MM.1S (cell line): ENCODE data around the gene BTBD18.

Experiments used
- CTCF ChIP-seq: fragments of 300-600 bp; sonication (generic); IDR thresholded peaks from 2 replicates; pipeline ENCODE4 v1.5.1; 2016; ENCODE audit warnings: antibody characterized with exemption, low read length, mixed read lengths
- EZH2 ChIP-seq: fragments of 300-600 bp; sonication (generic); optimal IDR thresholded peaks from 2 replicates; pipeline ENCODE3; 2017; ENCODE audit warnings: low read depth, mild to moderate bottlenecking, antibody characterized with exemption, low read length, mixed read lengths
- EZH2phosphoT487 ChIP-seq: fragments of 300-600 bp; sonication (generic); IDR thresholded peaks from 2 replicates; pipeline ENCODE4 v1.6.1; 2018; ENCODE audit warnings: antibody characterized with exemption, low read length

GRCh38 chr11:57771365-57771764 lies 19.7 kb upstream of the BTBD18 start:
- no peak for TF ChIP-seq CTCF
- no peak for TF ChIP-seq EZH2
- TF ChIP-seq EZH2phosphoT487: no peak
